ENCODE data around the gene AKAP13.

DNA sequence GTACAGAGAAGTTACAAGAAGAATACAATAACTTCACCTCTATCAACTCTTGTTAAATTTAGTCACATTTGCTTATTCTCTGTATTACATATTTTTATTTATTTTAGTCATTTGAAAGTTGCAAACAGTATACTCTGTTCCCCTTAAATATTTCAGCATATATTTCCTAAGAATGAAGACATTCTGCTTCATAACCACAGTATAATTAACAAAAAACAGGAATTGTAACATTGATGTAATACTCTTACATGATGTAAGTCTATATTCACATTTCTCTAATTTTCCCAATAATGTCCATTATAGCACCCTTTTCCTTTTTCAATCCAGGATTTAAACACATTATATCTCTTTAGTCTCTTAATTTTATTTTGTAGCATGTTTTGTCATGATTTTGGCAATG lies 112.0 kb downstream of the AKAP13 start:
- no peak for TF ChIP-seq FOXM1 (IDR thresholded peaks at IDR 0.05; ENCODE audit: borderline replicate concordance, low read depth)
- TF ChIP-seq NFIC (IDR thresholded peaks at IDR 0.05): no peak
- TF ChIP-seq TAF1 (IDR thresholded peaks at IDR 0.05; ENCODE audit: low read depth): no peak
- TF ChIP-seq RAD21 (IDR thresholded peaks at IDR 0.05; ENCODE audit: low read depth): no peak
- TF ChIP-seq TEAD4 (IDR thresholded peaks at IDR 0.05): no peak
